PFSK-1 (cell line): ENCODE data around the gene PLEKHH3.

Source experiments
- FOXP2 ChIP-seq: optimal IDR thresholded peaks from 2 replicates; pipeline ENCODE3; 2011; ENCODE audit warnings: borderline replicate concordance, control low read depth, inconsistent platforms; ENCODE audit not compliant: insufficient read depth; ENCODE audit errors: extremely low read length, extremely low read depth
- POLR2AphosphoS5 ChIP-seq: IDR thresholded peaks from 2 replicates; pipeline ENCODE4 v1.6.1; 2012; ENCODE audit warnings: low read depth, mild to moderate bottlenecking, control low read depth, low read length, moderate library complexity
- REST ChIP-seq, 2 experiments: IDR thresholded peaks; 2 replicates each; pipeline versions ENCODE4 v1.6.1 to v1.8.0; 2011 to 2012; ENCODE audit warnings: low read depth in 2 of 2, low read length in 2 of 2, control low read depth in 1 of 2, inconsistent platforms in 1 of 2, mild to moderate bottlenecking in 1 of 2, moderate library complexity in 1 of 2; ENCODE audit not compliant: insufficient read depth in 1 of 2
- SIN3A ChIP-seq: IDR thresholded peaks from 2 replicates; pipeline ENCODE4 v1.6.1; 2012; ENCODE audit warnings: mild to moderate bottlenecking, low read length, moderate library complexity, borderline replicate concordance; ENCODE audit not compliant: insufficient read depth
- TAF1 ChIP-seq: IDR thresholded peaks from 2 replicates; pipeline ENCODE4 v1.6.1; 2012; ENCODE audit warnings: low read length, control low read depth, borderline replicate concordance; ENCODE audit not compliant: insufficient read depth

PLEKHH3 gene

GRCh38 chr17:42708588-42708987 lies 31.8 kb upstream of the PLEKHH3 start:
- TF ChIP-seq REST (IDR thresholded peaks at IDR 0.05; ENCODE audit: insufficient read depth in 1 of 2, low read depth in 2 of 2, low read length in 2 of 2) = no peak
- TF ChIP-seq POLR2AphosphoS5 = no peak

- TF ChIP-seq FOXP2 = no peak
- TF ChIP-seq SIN3A = no peak
- TF ChIP-seq POLR2AphosphoS5 = no peak
- TF ChIP-seq TAF1 = no peak
Measured at GRCh38 chr17:42706732-42707131, 29.9 kb upstream of the PLEKHH3 start.

- TF ChIP-seq TAF1 = no peak
- TF ChIP-seq SIN3A = no peak
- TF ChIP-seq POLR2AphosphoS5 = no peak
- no peak for TF ChIP-seq FOXP2
- no peak for TF ChIP-seq REST (IDR thresholded peaks at IDR 0.05; ENCODE audit: insufficient read depth in 1 of 2, low read depth in 2 of 2, low read length in 2 of 2)
Measured at GRCh38 chr17:42704837-42705494, 28.2 kb upstream of the PLEKHH3 start.

GRCh38 chr17:42704490-42704836 lies 27.7 kb upstream of the PLEKHH3 start:
- TF ChIP-seq TAF1 = no peak
- TF ChIP-seq REST (IDR thresholded peaks at IDR 0.05; ENCODE audit: insufficient read depth in 1 of 2, low read depth in 2 of 2, low read length in 2 of 2) = no peak
- no peak for TF ChIP-seq SIN3A
- no peak for TF ChIP-seq FOXP2
- no peak for TF ChIP-seq POLR2AphosphoS5

GRCh38 chr17:42702446-42702845 lies 25.7 kb upstream of the PLEKHH3 start:
- TF ChIP-seq REST (IDR thresholded peaks at IDR 0.05; ENCODE audit: insufficient read depth in 1 of 2, low read depth in 2 of 2, low read length in 2 of 2) (no peak), FOXP2 (no peak), POLR2AphosphoS5 (no peak), SIN3A (no peak), TAF1 (no peak)
